PC-3 (cell line): ENCODE results near the gene SAMD10.

ENCODE experiments used
- EZH2 ChIP-seq: fragments of 300-600 bp; sonication (generic); IDR thresholded peaks from one replicate; pipeline ENCODE4 v1.6.1; 2017; ENCODE audit warnings: antibody characterized with exemption, mild to moderate bottlenecking, low read length; ENCODE audit not compliant: unreplicated experiment
- EZH2phosphoT487 ChIP-seq: fragments of 300-600 bp; sonication (generic); IDR thresholded peaks from 2 replicates; pipeline ENCODE4 v1.6.1; 2018; ENCODE audit warnings: mild to moderate bottlenecking, antibody characterized with exemption, low read length, borderline replicate concordance
- TF ChIP-seq, protein P1 (sequence below): fragments of 300-600 bp; sonication (generic); conservative IDR thresholded peaks from 2 replicates; pipeline ENCODE4 v1.5.1; 2017; ENCODE audit warnings: antibody characterized with exemption, low read depth, mild to moderate bottlenecking, low read length

DNA sequence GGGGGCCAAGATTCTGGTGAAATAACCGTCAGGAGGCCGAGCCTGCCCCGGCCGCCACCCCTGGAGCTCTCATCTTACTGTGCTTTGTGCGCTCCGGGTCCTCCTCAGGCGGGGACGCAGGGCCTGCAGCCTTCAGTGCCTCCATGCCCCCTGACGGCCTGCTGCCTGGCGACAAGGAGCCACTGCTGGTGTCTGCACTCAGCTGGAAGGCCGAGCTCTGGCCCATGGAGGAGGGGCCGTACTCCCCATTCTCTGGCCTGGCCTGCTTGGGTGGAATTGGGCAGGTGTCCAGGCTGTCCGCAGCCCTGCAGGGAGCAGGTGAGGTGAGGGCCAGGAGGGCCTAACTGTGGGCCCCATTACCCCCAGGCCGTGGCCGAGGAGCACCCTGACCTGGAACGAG is 15.0 kb downstream of the SAMD10 start:
- TF ChIP-seq, protein P1, sequence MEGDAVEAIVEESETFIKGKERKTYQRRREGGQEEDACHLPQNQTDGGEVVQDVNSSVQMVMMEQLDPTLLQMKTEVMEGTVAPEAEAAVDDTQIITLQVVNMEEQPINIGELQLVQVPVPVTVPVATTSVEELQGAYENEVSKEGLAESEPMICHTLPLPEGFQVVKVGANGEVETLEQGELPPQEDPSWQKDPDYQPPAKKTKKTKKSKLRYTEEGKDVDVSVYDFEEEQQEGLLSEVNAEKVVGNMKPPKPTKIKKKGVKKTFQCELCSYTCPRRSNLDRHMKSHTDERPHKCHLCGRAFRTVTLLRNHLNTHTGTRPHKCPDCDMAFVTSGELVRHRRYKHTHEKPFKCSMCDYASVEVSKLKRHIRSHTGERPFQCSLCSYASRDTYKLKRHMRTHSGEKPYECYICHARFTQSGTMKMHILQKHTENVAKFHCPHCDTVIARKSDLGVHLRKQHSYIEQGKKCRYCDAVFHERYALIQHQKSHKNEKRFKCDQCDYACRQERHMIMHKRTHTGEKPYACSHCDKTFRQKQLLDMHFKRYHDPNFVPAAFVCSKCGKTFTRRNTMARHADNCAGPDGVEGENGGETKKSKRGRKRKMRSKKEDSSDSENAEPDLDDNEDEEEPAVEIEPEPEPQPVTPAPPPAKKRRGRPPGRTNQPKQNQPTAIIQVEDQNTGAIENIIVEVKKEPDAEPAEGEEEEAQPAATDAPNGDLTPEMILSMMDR: no peak
- no peak for TF ChIP-seq EZH2
- no peak for TF ChIP-seq EZH2phosphoT487
